GM08714 (cell line): ENCODE data around the gene LEKR1.

Experiments used
- H3K4me3 ChIP-seq: fragments of 200-500 bp; sonication (Bioruptor generic); 2 replicates; pipeline ENCODE4 v1.5.1; 2014; ENCODE audit warnings: mild to moderate bottlenecking, low read length, inconsistent platforms
- ZNF274 ChIP-seq: IDR thresholded peaks from 2 replicates; pipeline ENCODE4 v1.6.1; 2012; ENCODE audit warnings: mild to moderate bottlenecking, low read depth, low read length

The LEKR1 gene

DNA sequence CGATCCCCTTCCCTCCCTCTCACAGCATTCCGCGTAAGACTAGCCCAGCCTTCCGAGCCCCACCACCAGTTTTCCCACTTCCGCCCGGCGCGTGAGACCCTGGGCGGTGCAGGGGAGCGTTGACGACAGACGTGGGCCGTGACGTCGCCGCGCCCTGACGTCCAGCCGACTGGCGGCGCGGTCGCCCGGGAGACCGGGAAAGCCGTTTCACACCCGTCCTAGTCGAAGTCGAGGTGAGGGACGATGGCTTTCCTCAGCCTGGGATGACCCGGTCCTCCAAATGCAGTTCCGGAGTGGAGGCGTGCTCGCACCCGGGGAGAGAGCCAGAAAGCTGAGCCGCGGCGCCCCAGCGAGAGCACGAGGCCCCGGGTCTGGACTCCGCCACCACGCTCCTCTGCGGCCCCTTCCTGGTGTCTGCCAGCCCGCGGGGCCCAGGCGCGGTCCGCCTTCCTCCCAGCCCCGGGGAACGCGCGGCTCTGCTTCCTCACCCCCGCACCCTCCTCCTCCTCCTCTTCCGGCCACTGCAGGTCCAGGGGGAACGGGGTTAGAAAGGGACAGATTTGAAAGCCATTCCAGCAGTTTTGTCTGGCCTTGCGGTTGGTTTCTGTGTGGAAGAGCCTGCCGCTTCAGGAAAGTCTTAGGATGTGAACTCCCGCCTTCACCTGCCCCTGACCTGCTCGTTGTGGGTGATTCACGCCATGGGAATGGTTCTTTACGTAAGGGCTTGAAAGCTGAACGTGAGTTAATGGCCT lies at the start of gene LEKR1:
Gene LEKR1 (plus strand): TSS at position 210 of the 752 bp plus-strand sequence. CDS start 2,977 bp downstream, outside the sequence.
- TF ChIP-seq ZNF274, result no peak
- peak within 1 kb of the TSS; percentile 78 for H3K4me3 ChIP-seq

DNA sequence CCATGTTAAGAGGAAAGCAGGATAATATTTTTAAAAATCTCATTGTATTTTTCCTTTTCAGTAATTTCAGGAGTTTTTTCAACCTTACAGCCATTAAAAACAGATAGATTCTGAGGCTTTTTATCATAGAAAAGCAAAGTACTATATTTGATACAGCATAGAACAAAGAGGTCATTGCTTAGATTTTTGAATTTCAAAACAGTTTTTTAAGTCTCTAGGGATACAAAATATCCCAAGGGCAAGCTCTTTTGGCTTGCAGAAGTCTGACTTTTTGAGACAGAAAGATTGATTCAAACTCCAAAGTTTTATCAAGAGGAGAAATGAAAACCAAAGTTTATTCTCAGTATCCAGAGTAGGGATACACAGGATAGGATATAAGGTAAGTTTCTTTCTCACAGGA lies 49.3 kb upstream of the LEKR1 start:
- TF ChIP-seq ZNF274, result no peak

GRCh38 chr3:156781310-156782230 lies 44.6 kb upstream of the LEKR1 start:
- no peak for TF ChIP-seq ZNF274
- H3K4me3 ChIP-seq, result no peak overlapping the region

More for the DNA sequence above, 49.3 kb upstream of the LEKR1 start:
- H3K4me3 ChIP-seq, result no peak overlapping the region

DNA sequence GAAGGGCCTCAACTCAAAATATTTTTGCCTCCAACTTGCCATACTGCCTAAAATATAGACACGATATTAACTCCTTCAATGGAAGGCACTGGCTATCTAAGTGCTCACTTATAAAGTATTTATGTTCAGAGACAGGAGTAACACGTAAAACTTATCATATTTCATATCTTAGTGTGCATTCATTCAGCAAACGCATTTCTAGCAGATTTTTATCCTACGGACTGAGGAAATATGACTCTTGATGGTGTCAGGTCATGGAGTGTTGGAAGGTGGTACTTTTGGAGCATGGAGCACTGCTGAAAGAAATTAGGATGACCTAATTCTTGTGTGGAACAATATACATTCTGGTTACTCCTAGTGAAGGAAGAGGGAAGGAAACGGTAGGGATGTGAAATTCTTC lies 43.8 kb upstream of the LEKR1 start:
- no peak for TF ChIP-seq ZNF274
- no peak overlapping the region for H3K4me3 ChIP-seq

- no peak overlapping the region for H3K4me3 ChIP-seq
- no peak for TF ChIP-seq ZNF274
These were observed 43.2 kb upstream of the LEKR1 start for GRCh38 chr3:156782921-156783320.

GRCh38 chr3:156787001-156787400 lies 39.2 kb upstream of the LEKR1 start:
- TF ChIP-seq ZNF274, result no peak
- no peak overlapping the region for H3K4me3 ChIP-seq

DNA sequence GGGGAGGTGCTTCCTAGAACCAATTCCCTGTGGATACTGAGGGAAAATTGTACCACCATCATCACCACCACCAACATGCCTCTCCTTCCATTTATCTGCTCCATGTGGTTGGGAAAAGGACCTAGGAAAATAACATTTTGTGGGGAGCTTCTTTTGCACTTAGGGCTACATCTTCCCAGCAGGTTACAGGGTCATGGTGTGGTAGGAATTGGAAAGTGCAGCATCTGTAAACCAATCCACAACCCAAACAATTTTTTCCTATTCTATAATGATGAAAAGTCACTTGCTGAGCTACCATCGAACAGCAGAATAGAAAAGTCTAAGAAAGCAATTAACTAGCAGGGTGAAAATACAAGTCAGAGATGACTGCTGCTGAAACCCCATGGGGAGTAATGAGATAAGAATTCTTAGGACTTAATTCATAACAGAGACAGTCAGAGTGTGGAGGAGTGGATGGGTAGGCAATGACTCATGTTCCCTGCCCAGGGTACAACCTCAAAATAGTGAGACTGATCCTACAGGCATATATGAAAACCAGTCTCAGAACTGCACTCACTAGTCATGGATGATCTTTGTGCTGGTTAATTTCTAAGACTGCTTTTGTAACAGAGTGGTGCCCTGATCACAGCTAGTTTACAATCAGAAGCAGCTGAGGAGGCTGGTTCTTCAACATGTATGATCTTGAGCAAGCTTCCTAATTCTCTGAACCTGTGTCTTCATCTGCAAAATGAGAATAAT lies 38.1 kb upstream of the LEKR1 start:
- TF ChIP-seq ZNF274, result no peak
- H3K4me3 ChIP-seq, result no peak overlapping the region

DNA sequence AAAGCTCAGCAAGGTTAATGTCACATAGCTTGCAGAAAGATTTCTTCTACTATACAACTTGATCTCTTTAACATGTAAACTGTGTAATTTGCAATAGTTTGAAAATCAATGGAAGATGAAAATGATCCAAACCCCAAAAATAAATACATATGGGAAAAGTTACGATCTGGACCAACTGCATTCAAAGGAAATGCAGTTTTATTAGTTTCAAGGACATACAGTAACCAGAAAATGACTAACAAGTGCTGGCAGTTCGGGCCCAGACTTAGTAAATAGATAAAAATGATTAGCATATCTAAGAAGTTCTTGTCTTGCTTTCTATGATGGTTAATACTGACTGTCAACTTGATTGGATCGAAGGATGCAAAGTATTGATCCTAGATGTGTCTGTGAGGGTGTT lies 37.3 kb upstream of the LEKR1 start:
- H3K4me3 ChIP-seq, result no peak overlapping the region
- no peak for TF ChIP-seq ZNF274

GRCh38 chr3:156790156-156790555 lies 36.0 kb upstream of the LEKR1 start:
- no peak for TF ChIP-seq ZNF274

DNA sequence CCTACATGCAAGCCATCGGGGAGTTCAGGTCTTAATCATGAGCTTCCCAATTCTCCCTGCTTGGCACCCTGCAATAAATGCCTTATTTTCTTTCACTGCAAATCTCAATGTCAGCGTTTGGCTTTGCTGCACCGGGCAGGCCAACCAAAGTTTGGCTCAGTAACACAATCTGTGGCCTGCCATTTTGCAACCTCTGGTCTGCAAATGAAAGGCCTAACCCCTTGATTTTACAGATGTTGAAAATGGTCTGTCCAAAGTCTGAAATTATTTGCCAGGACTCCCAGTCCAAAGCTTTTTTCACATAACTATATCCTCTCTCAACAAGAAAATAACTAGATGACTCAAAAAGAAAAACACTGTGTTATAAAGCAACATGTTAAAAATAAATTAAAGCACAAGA lies 34.0 kb upstream of the LEKR1 start:
- no peak for TF ChIP-seq ZNF274
- no peak overlapping the region for H3K4me3 ChIP-seq

More at GRCh38 chr3:156790156-156790555, 36.0 kb upstream of the LEKR1 start:
- no peak overlapping the region for H3K4me3 ChIP-seq

DNA sequence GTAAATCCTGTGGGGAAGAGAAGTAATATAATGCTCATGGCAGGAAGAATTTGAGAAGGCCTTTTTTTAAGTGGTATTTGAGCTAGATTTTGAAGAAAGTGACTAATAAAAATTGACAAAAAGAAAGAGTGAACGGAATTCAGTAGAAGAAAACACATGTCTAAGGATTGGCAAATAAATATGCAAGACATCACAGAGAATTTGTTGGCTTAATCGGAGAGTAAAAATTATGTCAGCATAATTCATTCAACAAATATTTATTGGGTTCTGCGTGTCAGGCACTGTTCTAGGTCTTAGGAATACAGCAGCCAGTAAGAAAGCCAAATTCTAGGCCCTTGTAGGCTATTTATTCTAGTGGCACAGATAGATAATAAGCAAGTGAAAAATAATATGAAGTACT lies 33.6 kb upstream of the LEKR1 start:
- TF ChIP-seq ZNF274, result no peak
- no peak overlapping the region for H3K4me3 ChIP-seq

DNA sequence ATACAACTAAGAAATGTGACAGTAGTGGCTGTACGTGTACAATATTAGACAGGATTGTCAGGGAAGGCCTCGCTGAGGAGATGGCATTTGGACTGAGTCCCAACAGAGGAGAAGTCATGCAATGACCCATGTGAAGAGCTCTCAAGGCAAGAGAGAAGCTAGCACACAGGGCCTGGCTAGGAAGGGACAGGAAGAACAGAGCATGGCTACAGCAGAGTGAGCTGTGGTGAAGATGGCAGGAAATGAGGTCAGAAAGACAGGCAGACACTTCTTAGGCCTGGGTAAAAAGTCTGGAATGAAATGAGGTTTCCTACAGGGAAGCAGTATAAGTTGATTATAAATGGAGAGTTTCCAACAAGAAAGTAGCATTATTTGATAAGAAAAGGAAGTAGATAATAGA lies 33.2 kb upstream of the LEKR1 start:
- no peak for TF ChIP-seq ZNF274

DNA sequence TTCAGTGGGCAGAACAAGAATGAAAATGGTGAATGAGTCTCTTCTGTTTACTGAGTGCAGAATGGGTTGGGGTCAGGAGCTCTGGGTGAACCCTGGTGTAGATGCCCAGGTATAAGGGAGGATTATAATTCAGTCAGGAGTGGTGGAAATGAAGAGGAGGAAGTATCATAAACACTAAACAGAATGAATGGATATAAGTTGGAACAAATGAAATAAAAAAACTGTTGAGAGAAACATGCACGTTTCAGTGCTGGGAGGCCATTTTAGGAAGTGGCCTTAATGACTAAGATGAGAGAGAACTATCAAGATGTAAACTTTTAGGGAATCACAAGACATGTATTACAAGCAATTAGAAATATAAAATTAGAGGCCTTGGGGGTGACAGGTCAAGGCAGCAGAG lies 32.8 kb upstream of the LEKR1 start:
- no peak overlapping the region for H3K4me3 ChIP-seq
- TF ChIP-seq ZNF274, result no peak

More for the DNA sequence above, 33.2 kb upstream of the LEKR1 start:
- no peak overlapping the region for H3K4me3 ChIP-seq

DNA sequence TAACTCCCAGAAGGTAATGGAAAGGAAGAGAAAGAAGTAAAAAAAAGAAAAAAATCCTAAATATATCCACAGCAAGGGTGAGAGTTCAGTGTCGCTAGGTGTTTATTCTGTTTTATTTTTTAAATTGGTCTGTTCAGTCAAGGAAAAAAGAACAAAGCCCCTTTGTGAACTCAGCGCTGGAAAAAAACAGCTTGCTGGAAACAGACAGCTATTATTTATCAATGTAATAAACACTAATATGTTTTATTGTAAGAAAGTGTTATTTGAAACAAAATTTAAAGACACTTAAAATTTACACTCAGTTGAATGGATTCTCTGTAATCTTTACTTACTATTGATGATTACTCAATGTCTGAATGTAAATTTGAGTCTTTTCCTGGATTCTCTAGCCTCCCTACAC lies 32.3 kb upstream of the LEKR1 start:
- H3K4me3 ChIP-seq, result no peak overlapping the region
- TF ChIP-seq ZNF274, result no peak
